MCF 10A (cell line): ENCODE measurements around the gene ABCC2. TPM values are rescaled to one million over a fixed set of nuclear protein-coding genes. Genes with fewer than 3 reads are reported as not detected.

Experiments used
- BruUV-seq: library from RNA; stranded (reverse); fragments of 400-500 nt; replicated peaks from 2 replicates; lab custom pipeline; 2021; lab: Mats Ljungman, UMichigan
- CTCF ChIA-PET: fragments of 300-600 bp; sonication (Branson Sonifier 250); formaldehyde crosslinking; extraction: SDS; loops from one replicate; lab custom pipeline; 2021; ENCODE audit warnings: antibody characterized with exemption, inconsistent platforms; lab: Yijun Ruan, JAX
- POLR2A ChIA-PET: fragments of 300-600, 350-650 bp; sonication (Branson Sonifier 250); formaldehyde crosslinking; extraction: SDS; loops from one replicate; lab custom pipeline; 2020; ENCODE audit warnings: antibody characterized with exemption, inconsistent platforms; lab: Yijun Ruan, JAX
- DNase-seq: peaks from one replicate; pipeline ENCODE4 v3.0.0-alpha.2; 2018; ENCODE audit not compliant: unreplicated experiment
- H3K27ac Mint-ChIP-seq: one replicate; pipeline ENCODE4 v1.8.0; 2022; ENCODE audit warnings: mild to moderate bottlenecking, low read depth, mixed read lengths; ENCODE audit not compliant: unreplicated experiment
- H3K27me3 Mint-ChIP-seq: one replicate; pipeline ENCODE4 v1.8.0; 2022; ENCODE audit warnings: mixed read lengths; ENCODE audit not compliant: insufficient read depth, unreplicated experiment
- H3K36me3 Mint-ChIP-seq: one replicate; pipeline ENCODE4 v1.8.0; 2022; ENCODE audit warnings: mild to moderate bottlenecking, moderate library complexity, mixed read lengths; ENCODE audit not compliant: insufficient read depth, unreplicated experiment
- H3K4me1 Mint-ChIP-seq: one replicate; pipeline ENCODE4 v1.8.0; 2022; ENCODE audit warnings: mixed read lengths; ENCODE audit not compliant: insufficient read depth, unreplicated experiment
- H3K4me3 Mint-ChIP-seq: one replicate; pipeline ENCODE4 v1.8.0; 2022; ENCODE audit warnings: mild to moderate bottlenecking, moderate library complexity, mixed read lengths; ENCODE audit not compliant: unreplicated experiment
- H3K9me3 Mint-ChIP-seq: one replicate; pipeline ENCODE4 v1.8.0; 2022; ENCODE audit warnings: mixed read lengths; ENCODE audit not compliant: unreplicated experiment
- CTCF ChIP-seq: fragments of 200-600 bp; IDR thresholded peaks from one replicate; pipeline ENCODE4 v1.8.0; 2022; ENCODE audit warnings: antibody characterized with exemption, mild to moderate bottlenecking; ENCODE audit not compliant: unreplicated experiment
- intact Hi-C: fragments of 100-400 bp; cut with micrococcal nuclease; formaldehyde crosslinking; loops from 2 replicates; pipeline ENCODE4 v1.14.1; 2022
- total RNA-seq: library from RNA; stranded (reverse); gene quantifications from 2 replicates; pipeline ENCODE4 v1.2.3, GENCODE V29; 2022

ABCC2 gene
- total RNA-seq, 1 experiment from 2014 or later: 6.3 TPM

GRCh38 chr10:99758211-99758891 is 24.1 kb upstream of the ABCC2 start:
- no TSS peak for BruUV-seq
- intact Hi-C loops: no loop called here
- Mint-ChIP-seq H3K36me3 (peaks cover 83% of the 10 kb centered on the region), H3K4me1 (peaks cover 8% of the 10 kb centered on the region), H3K9me3 (no peaks in the 10 kb centered on the region), H3K4me3 (no peak overlapping the region), H3K27me3 (no peaks in the 10 kb centered on the region), H3K27ac (no peak overlapping the region)
- CTCF ChIA-PET: no interaction called here
- no peak for DNase-seq
- POLR2A ChIA-PET: interaction anchor here (0.8 to 1.1 kb wide), 3 partner anchors 9 to 19 kb away, joined by 3 to 4 read pairs (median 3); no protein-coding TSS in a partner anchor
- TF ChIP-seq CTCF: no peak

- ChIA-PET CTCF (interaction anchor here (0.6 to 0.7 kb wide), 2 partner anchors 70 to 330 kb away, joined by 3 read pairs; no protein-coding TSS in a partner anchor), POLR2A (interaction anchor here (1.1 to 1.2 kb wide), 2 partner anchors 8 to 15 kb away, joined by 3 to 4 read pairs; no protein-coding TSS in a partner anchor)
- BruUV-seq: no TSS peak
- H3K4me3 Mint-ChIP-seq: no peak overlapping the region
- intact Hi-C loops: no loop called here
- no peaks in the 10 kb centered on the region for H3K9me3 Mint-ChIP-seq
- peaks cover 8% of the 10 kb centered on the region for H3K4me1 Mint-ChIP-seq
- H3K27ac Mint-ChIP-seq: peak overlapping the region; percentile 39
- no peak for TF ChIP-seq CTCF
- no peaks in the 10 kb centered on the region for H3K27me3 Mint-ChIP-seq
- peaks cover 63% of the 10 kb centered on the region for H3K36me3 Mint-ChIP-seq
- peak; percentile 41 for DNase-seq
Measured at GRCh38 chr10:99760321-99760720, 22.1 kb upstream of the ABCC2 start.

GRCh38 chr10:99761365-99761764 is 21.1 kb upstream of the ABCC2 start:
- POLR2A ChIA-PET: no interaction called here

More at GRCh38 chr10:99761365-99761764, 21.1 kb upstream of the ABCC2 start:
- no peaks in the 10 kb centered on the region for H3K9me3 Mint-ChIP-seq
- no peak overlapping the region for H3K4me3 Mint-ChIP-seq
- no peak for DNase-seq
- H3K27ac Mint-ChIP-seq: peak overlapping the region; percentile 39
- intact Hi-C loops: no loop called here
- no peak for TF ChIP-seq CTCF
- no peaks in the 10 kb centered on the region for H3K27me3 Mint-ChIP-seq
- H3K36me3 Mint-ChIP-seq: peaks cover 53% of the 10 kb centered on the region
- CTCF ChIA-PET: interaction anchor here (0.7 kb wide), 1 partner anchor 58 kb away, joined by 4 read pairs; no protein-coding TSS in a partner anchor
- peaks cover 8% of the 10 kb centered on the region for H3K4me1 Mint-ChIP-seq
- no TSS peak for BruUV-seq
